AG04449 (cell line): ENCODE data around the gene S100Z.
A peak's percentile ranks its signal among the peaks of the same experiment; 100 is the strongest.

ENCODE experiments used
- CTCF ChIA-PET: fragments of 350-600 bp; formaldehyde crosslinking; extraction: SDS; loops from one replicate; lab custom pipeline; 2021; ENCODE audit warnings: antibody characterized with exemption; lab: Yijun Ruan, JAX
- POLR2A ChIA-PET: fragments of 400-600, 350-600 bp; formaldehyde crosslinking; extraction: SDS; loops from one replicate; lab custom pipeline; 2020; ENCODE audit warnings: antibody characterized with exemption, inconsistent platforms; lab: Yijun Ruan, JAX
- DNase-seq: peaks from one replicate; pipeline ENCODE4 v3.0.0-alpha.2; 2010; ENCODE audit warnings: low read depth, low spot score
- H3K4me3 ChIP-seq: 2 replicates; pipeline ENCODE4 v1.5.1; 2011; ENCODE audit warnings: low read depth, mild to moderate bottlenecking, control low read depth, low read length
- TF ChIP-seq, protein P1 (sequence below): IDR thresholded peaks from one replicate; pipeline ENCODE4 v1.5.1; 2011; ENCODE audit warnings: mild to moderate bottlenecking, moderate library complexity, low read length, control low read depth, inconsistent platforms; ENCODE audit not compliant: insufficient read depth; ENCODE audit errors: missing control alignments

Gene S100Z

DNA sequence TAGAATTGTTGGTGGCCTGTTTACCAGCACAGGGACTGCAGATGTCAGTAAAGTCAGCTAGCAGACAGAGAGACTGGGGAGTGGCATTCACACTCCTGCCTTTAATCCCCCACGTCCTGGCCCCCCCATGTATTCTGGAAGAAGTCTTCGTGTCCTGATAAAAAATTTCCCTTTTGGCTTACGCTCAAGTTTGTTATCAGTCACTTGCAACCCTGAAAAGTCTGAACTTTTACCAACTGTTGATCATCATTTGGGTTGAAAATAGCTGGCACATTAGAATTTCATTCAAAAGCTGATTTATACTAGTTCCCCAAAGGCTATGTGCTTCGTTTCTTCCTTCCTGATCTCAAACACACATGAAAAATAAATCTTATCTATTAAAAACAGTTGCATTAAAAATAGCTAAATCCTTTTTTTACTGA is 97.3 kb downstream of the S100Z start:
- H3K4me3 ChIP-seq = no peak overlapping the region
- TF ChIP-seq, protein P1, sequence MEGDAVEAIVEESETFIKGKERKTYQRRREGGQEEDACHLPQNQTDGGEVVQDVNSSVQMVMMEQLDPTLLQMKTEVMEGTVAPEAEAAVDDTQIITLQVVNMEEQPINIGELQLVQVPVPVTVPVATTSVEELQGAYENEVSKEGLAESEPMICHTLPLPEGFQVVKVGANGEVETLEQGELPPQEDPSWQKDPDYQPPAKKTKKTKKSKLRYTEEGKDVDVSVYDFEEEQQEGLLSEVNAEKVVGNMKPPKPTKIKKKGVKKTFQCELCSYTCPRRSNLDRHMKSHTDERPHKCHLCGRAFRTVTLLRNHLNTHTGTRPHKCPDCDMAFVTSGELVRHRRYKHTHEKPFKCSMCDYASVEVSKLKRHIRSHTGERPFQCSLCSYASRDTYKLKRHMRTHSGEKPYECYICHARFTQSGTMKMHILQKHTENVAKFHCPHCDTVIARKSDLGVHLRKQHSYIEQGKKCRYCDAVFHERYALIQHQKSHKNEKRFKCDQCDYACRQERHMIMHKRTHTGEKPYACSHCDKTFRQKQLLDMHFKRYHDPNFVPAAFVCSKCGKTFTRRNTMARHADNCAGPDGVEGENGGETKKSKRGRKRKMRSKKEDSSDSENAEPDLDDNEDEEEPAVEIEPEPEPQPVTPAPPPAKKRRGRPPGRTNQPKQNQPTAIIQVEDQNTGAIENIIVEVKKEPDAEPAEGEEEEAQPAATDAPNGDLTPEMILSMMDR = no peak
- CTCF ChIA-PET = no interaction called here
- no peak for DNase-seq
- POLR2A ChIA-PET = no interaction called here

DNA sequence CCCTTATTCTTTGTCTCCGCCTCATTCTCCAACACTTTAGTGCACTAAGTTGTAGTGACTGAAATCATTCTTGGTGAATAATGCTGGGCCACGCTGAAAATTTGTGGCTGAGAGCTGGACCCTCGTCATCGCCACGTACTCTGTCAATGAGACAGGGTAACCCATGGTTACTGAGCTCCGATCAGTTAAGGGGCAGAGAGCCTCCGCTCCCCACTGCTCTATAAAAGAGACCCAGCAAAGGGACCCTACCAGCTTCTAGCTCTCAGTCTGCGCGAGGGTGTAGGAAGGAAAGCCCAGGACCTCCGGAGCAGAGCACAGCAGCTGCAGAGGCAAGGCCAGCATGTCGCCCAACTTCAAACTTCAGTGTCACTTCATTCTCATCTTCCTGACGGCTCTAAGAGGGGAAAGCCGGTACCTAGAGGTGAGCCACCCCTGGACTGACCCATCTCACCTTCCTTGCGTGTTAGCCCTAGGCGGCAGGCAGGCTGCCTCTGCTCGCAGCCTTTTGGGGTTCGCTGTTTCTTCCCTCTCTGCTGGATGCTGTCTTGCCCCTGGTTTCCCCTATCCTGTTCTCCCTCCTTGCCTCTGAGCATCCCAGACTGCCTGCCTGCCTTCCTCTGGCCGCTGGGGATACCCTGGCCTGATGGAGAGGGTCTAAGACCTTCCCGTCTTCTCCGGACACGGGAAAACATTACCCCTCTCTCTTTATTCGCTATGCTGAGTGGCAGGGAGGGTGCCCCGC is 103.2 kb downstream of the S100Z start, which contains the start of gene CRHBP:
CRHBP (plus strand) TSS at position 251 of the 742 bp plus-strand sequence; CDS start at position 341, 90 bp downstream.
- CTCF ChIA-PET = interaction anchor here (1.3 kb wide), 1 partner anchor 85 kb away, joined by 3 read pairs; no protein-coding TSS in a partner anchor
- DNase-seq = no peak
- H3K4me3 ChIP-seq = peak within 1 kb of the TSS; percentile 42
- POLR2A ChIA-PET = no interaction called here
- TF ChIP-seq, protein P1 = no peak

DNA sequence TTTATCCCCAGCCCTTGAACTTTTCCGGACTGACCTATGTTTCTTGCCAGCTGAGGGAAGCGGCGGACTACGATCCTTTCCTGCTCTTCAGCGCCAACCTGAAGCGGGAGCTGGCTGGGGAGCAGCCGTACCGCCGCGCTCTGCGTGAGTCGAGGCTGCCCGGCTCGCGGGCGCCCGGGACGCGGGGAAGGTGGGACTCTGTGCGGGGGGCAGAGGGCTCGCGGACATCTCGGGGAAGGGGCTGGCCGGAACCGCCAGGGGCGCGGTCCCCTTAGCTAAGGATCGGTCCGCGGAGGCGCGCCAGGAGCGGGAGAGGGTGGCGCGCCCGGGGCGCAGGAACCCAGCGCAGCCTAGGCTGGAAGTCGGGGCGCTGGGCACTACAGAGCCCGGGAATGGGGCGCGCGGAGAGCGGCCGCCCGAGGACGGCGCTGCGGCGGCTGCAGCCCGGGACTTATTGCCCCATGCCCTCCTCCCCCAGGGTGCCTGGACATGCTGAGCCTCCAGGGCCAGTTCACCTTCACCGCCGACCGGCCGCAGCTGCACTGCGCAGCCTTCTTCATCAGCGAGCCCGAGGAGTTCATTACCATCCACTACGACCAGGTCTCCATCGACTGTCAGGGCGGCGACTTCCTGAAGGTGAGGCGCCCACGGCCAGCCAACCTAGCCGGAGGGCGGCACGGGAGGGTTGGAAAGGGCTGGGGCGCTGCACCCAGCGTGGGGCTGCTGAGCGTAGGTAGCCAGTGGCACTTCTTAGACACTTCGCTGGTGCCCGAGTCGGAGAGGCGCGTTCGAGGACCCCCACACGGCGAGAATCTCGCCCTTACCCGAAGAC is 104.0 kb downstream of the S100Z start:
- no peak for DNase-seq
- CTCF ChIA-PET = no interaction called here
- peak overlapping the region; percentile 42 for H3K4me3 ChIP-seq
- TF ChIP-seq, protein P1 = no peak
- POLR2A ChIA-PET = no interaction called here

DNA sequence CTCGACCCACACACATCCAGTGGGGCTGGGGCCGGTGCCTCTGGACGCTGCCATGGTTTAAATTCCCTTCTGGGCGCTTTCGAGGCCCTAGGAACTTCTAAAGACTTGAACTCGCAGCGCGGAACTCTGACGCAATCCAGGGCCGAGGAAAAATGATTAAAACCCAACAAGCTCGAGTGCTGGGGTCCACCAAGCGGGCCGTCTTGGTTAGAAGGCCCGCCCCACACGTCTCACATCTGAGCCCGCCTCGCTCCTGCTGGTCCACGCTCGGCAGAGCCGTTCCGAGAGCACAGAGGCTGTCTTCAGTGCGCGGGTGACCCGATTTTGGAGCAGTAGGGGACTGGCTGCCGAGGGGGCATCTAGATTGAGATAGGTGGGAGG is 104.6 kb downstream of the S100Z start:
- no peak for DNase-seq
- CTCF ChIA-PET = no interaction called here
- TF ChIP-seq, protein P1 = no peak
- POLR2A ChIA-PET = no interaction called here
- H3K4me3 ChIP-seq = peak overlapping the region; percentile 42

DNA sequence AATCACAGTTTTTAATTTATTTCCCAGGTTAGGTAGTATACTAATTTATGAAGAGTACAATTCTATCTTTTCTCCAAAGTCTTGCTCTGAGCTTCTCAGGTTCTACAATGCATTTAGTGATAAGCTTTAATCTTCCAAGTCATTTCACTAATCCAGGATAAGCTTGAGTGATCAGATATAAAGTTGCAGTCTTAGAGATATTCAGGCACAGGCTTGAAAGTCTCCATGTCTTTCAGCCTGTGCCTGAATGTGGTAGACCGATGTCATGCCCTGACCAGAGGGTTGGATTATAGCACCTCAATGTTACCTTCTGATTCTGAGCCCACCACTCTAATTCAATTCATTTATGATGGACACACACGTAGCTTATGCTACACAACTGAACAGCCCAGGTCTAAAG is 106.2 kb downstream of the S100Z start:
- POLR2A ChIA-PET = no interaction called here
- CTCF ChIA-PET = interaction anchor here (0.7 kb wide), 1 partner anchor 219 kb away, joined by 3 read pairs; no protein-coding TSS in a partner anchor
- no peak overlapping the region for H3K4me3 ChIP-seq
- TF ChIP-seq, protein P1 = no peak
- DNase-seq = no peak
